H1 (cell line): Measurements from ENCODE around the gene CLCNKB. TPM values are rescaled to one million over a fixed set of nuclear protein-coding genes. Genes with fewer than 3 reads are reported as not detected.
A peak's percentile ranks its signal among the peaks of the same experiment; 100 is the strongest.

ENCODE experiments used
- CTCF ChIA-PET: fragments of 300-600 bp; sonication (Branson Sonifier 250); formaldehyde crosslinking; loops from one replicate; lab custom pipeline; 2021; ENCODE audit not compliant: partially characterized antibody; lab: Charles Lee
- POLR2A ChIA-PET: fragments of 300-600 bp; sonication (Branson Sonifier 250); formaldehyde crosslinking; loops from one replicate; lab custom pipeline; 2021; ENCODE audit warnings: inconsistent platforms; ENCODE audit not compliant: partially characterized antibody; lab: Charles Lee
- DNase-seq, 2 experiments: peaks; one replicate each; pipeline versions ENCODE4 v3.0.0 to v3.0.0-alpha.2; 2010 to 2022; ENCODE audit warnings: low spot score in 2 of 2, low read depth in 1 of 2, mixed read lengths in 1 of 2
- FAIRE-seq: peaks from 2 replicates; lab custom pipeline; 2011; peaks lifted over from hg19 to GRCh38; lab: Jason Lieb, UNC
- H2AFZ ChIP-seq: 2 replicates; pipeline ENCODE4 v1.8.1; 2012; ENCODE audit warnings: low read length, inconsistent platforms
- H2AK5ac ChIP-seq: 2 replicates; pipeline ENCODE4 v1.6.1; 2013; ENCODE audit warnings: low read depth, low read length
- H2BK120ac ChIP-seq: replicated peaks from 2 replicates; pipeline ENCODE3; 2013; ENCODE audit warnings: low read depth, low read length, inconsistent platforms
- H2BK12ac ChIP-seq: 2 replicates; pipeline ENCODE4 v1.6.1; 2013; ENCODE audit warnings: low read depth, low read length
- H2BK15ac ChIP-seq: 2 replicates; pipeline ENCODE4 v1.6.1; 2013; ENCODE audit warnings: low read length
- H2BK20ac ChIP-seq: 2 replicates; pipeline ENCODE4 v1.6.1; 2013; ENCODE audit warnings: low read length
- H2BK5ac ChIP-seq: 2 replicates; pipeline ENCODE4 v1.6.1; 2013; ENCODE audit warnings: low read depth, low read length
- H3K14ac ChIP-seq: 2 replicates; pipeline ENCODE4 v1.6.1; 2013; ENCODE audit warnings: inconsistent platforms; ENCODE audit not compliant: insufficient read length
- H3K18ac ChIP-seq: 2 replicates; pipeline ENCODE4 v1.6.1; 2013; ENCODE audit warnings: low read length; ENCODE audit errors: extremely low read depth
- H3K23ac ChIP-seq: 2 replicates; pipeline ENCODE4 v1.6.1; 2013; ENCODE audit warnings: inconsistent platforms; ENCODE audit not compliant: insufficient read length
- H3K23me2 ChIP-seq: 2 replicates; pipeline ENCODE4 v1.6.1; 2013; ENCODE audit warnings: low read depth, low read length
- H3K27ac ChIP-seq: 2 replicates; pipeline ENCODE4 v1.6.1; 2011; ENCODE audit warnings: low read depth, low read length, inconsistent platforms
- H3K27me3 ChIP-seq, 4 experiments: replicated peaks in 1 of 4; 1 replicate in 1 of 4; 2 replicates in 3 of 4; pipeline versions ENCODE4 v1.6.1 to v1.8.1; 2011 to 2013; ENCODE audit warnings: low read length in 3 of 4, mild to moderate bottlenecking in 3 of 4, inconsistent platforms in 2 of 4, mixed read lengths in 2 of 4, moderate library complexity in 1 of 4; ENCODE audit not compliant: control insufficient read depth in 3 of 4, insufficient read depth in 3 of 4; ENCODE audit errors: extremely low read depth in 1 of 4
- H3K36me3 ChIP-seq, 4 experiments: 2 replicates each; pipeline versions ENCODE4 v1.6.1 to v1.8.1; 2011 to 2013; ENCODE audit warnings: mild to moderate bottlenecking in 4 of 4, low read length in 3 of 4, moderate library complexity in 2 of 4, control low read depth in 1 of 4, inconsistent platforms in 1 of 4; ENCODE audit not compliant: insufficient read depth in 4 of 4, control insufficient read depth in 2 of 4
- H3K4ac ChIP-seq: replicated peaks from 2 replicates; pipeline ENCODE3; 2013; ENCODE audit warnings: low read length, low read depth, mixed read lengths, inconsistent platforms; ENCODE audit not compliant: insufficient read length
- H3K4me1 ChIP-seq, 4 experiments: replicated peaks in 1 of 4; 1 replicate in 1 of 4; 2 replicates in 3 of 4; pipeline versions ENCODE4 v1.6.1 to v1.8.1; 2011 to 2013; ENCODE audit warnings: low read length in 3 of 4, inconsistent platforms in 2 of 4, mixed read lengths in 1 of 4; ENCODE audit not compliant: insufficient read depth in 4 of 4, control insufficient read depth in 3 of 4
- H3K4me2 ChIP-seq, 2 experiments: 2 replicates each; pipeline versions ENCODE4 v1.6.1 to v1.8.1; 2011 to 2013; ENCODE audit warnings: low read depth in 2 of 2, low read length in 2 of 2, control low read depth in 1 of 2, inconsistent platforms in 1 of 2, mild to moderate bottlenecking in 1 of 2; ENCODE audit not compliant: insufficient read depth in 1 of 2
- H3K4me3 ChIP-seq, 4 experiments: fragments of 200-600, 300-600 bp in 1 of 4; sonication (generic), shearing (Covaris generic), sonication (Bioruptor Twin) in 1 of 4; 2 replicates each; pipeline versions ENCODE4 v1.5.1 to v1.8.1; 2011 to 2016; ENCODE audit warnings: low read length in 4 of 4, low read depth in 3 of 4, control low read depth in 2 of 4, inconsistent platforms in 2 of 4, mild to moderate bottlenecking in 2 of 4, mixed read lengths in 1 of 4, moderate library complexity in 1 of 4; ENCODE audit not compliant: insufficient read depth in 2 of 4; ENCODE audit errors: extremely low read depth in 1 of 4
- H3K56ac ChIP-seq: replicated peaks from 2 replicates; pipeline ENCODE3; 2013; ENCODE audit warnings: low read depth, mild to moderate bottlenecking, mixed read lengths, low read length, inconsistent platforms; ENCODE audit not compliant: insufficient read length
- H3K79me1 ChIP-seq: 2 replicates; pipeline ENCODE4 v1.6.1; 2013; ENCODE audit warnings: low read depth, low read length, control low read depth
- H3K79me2 ChIP-seq, 2 experiments: 2 replicates each; pipeline versions ENCODE4 v1.6.1 to v1.8.1; 2012 to 2013; ENCODE audit warnings: low read length in 2 of 2, mild to moderate bottlenecking in 2 of 2, inconsistent platforms in 1 of 2; ENCODE audit not compliant: insufficient read depth in 2 of 2, control insufficient read depth in 1 of 2
- H3K9ac ChIP-seq, 4 experiments: replicated peaks in 1 of 4; 1 replicate in 1 of 4; 2 replicates in 3 of 4; pipeline versions ENCODE4 v1.6.1 to v1.8.1; 2011 to 2013; ENCODE audit warnings: low read depth in 3 of 4, low read length in 3 of 4, control low read depth in 2 of 4, mild to moderate bottlenecking in 2 of 4, moderate library complexity in 2 of 4, inconsistent platforms in 1 of 4; ENCODE audit errors: extremely low read depth in 1 of 4
- H3K9me3 ChIP-seq, 2 experiments: 2 replicates each; pipeline versions ENCODE4 v1.6.1 to v1.8.1; 2012 to 2013; ENCODE audit warnings: mild to moderate bottlenecking in 2 of 2, moderate library complexity in 2 of 2, control low read depth in 1 of 2, inconsistent platforms in 1 of 2, low read depth in 1 of 2, low read length in 1 of 2, mixed read lengths in 1 of 2; ENCODE audit not compliant: insufficient read depth in 2 of 2
- H4K20me1 ChIP-seq, 2 experiments: replicated peaks in 1 of 2; 2 replicates each; pipeline versions ENCODE3 to v1.8.1; 2011 to 2013; ENCODE audit warnings: inconsistent platforms in 2 of 2, low read length in 2 of 2, mild to moderate bottlenecking in 1 of 2; ENCODE audit not compliant: insufficient read depth in 2 of 2, control insufficient read depth in 1 of 2
- H4K5ac ChIP-seq: 2 replicates; pipeline ENCODE4 v1.6.1; 2013; ENCODE audit warnings: low read length, low read depth, mixed read lengths, inconsistent platforms; ENCODE audit not compliant: insufficient read length
- H4K8ac ChIP-seq: 2 replicates; pipeline ENCODE4 v1.8.0; 2013; ENCODE audit warnings: mild to moderate bottlenecking, moderate library complexity, low read length, inconsistent platforms; ENCODE audit not compliant: insufficient read depth; ENCODE audit errors: extremely low read depth
- H4K91ac ChIP-seq: replicated peaks from 2 replicates; pipeline ENCODE3; 2013; ENCODE audit warnings: low read length, mixed read lengths, inconsistent platforms; ENCODE audit not compliant: insufficient read length
- ATF3 ChIP-seq: IDR thresholded peaks from 2 replicates; pipeline ENCODE4 v1.6.1; 2011; ENCODE audit warnings: low read depth, mild to moderate bottlenecking, low read length; ENCODE audit not compliant: insufficient read depth
- BRCA1 ChIP-seq: IDR thresholded peaks from 2 replicates; pipeline ENCODE4 v1.6.1; 2012; ENCODE audit warnings: low read depth, low read length, improper control_type of control experiment
- CHD2 ChIP-seq: IDR thresholded peaks from 2 replicates; pipeline ENCODE4 v1.6.1; 2012; ENCODE audit warnings: low read length, improper control_type of control experiment
- E2F6 ChIP-seq: IDR thresholded peaks from 2 replicates; pipeline ENCODE4 v1.6.1; 2012; ENCODE audit warnings: inconsistent platforms
- FOSL1 ChIP-seq: IDR thresholded peaks from 2 replicates; pipeline ENCODE4 v1.6.1; 2011; ENCODE audit warnings: mild to moderate bottlenecking, low read depth, low read length, moderate library complexity; ENCODE audit not compliant: insufficient read depth
- HDAC6 ChIP-seq: IDR thresholded peaks from one replicate; pipeline ENCODE4 v1.7.1; 2012; ENCODE audit warnings: low read depth, mild to moderate bottlenecking, inconsistent platforms, low read length, moderate library complexity
- POU5F1 ChIP-seq: IDR thresholded peaks from 2 replicates; pipeline ENCODE4 v1.6.1; 2011; ENCODE audit warnings: low read depth, mild to moderate bottlenecking, low read length, moderate library complexity
- RAD21 ChIP-seq, 2 experiments: IDR thresholded peaks in 1 of 2; conservative IDR thresholded peaks in 1 of 2; 2 replicates each; pipeline ENCODE4 v1.6.1; 2011; ENCODE audit warnings: low read depth in 2 of 2, low read length in 2 of 2, improper control_type of control experiment in 1 of 2, inconsistent platforms in 1 of 2, mild to moderate bottlenecking in 1 of 2, moderate library complexity in 1 of 2
- SP4 ChIP-seq: IDR thresholded peaks from 2 replicates; pipeline ENCODE4 v1.6.1; 2012; ENCODE audit warnings: low read length, inconsistent platforms
- USF2 ChIP-seq: IDR thresholded peaks from 2 replicates; pipeline ENCODE4 v1.6.1; 2011; ENCODE audit warnings: low read length, improper control_type of control experiment
- WGBS, 2 experiments: shearing (Covaris generic) in 1 of 2; methylation state at CpG; one replicate each; pipeline versions ENCODE4 v1.1.6 to v1.1.7; 2013 to 2015; ENCODE audit warnings: low lambda C conversion rate in 2 of 2, mixed read lengths in 2 of 2, inconsistent platforms in 1 of 2, low coverage in 1 of 2, missing lambda C conversion rate in 1 of 2; ENCODE audit not compliant: insufficient replicate concordance in 2 of 2, insufficient coverage in 1 of 2, insufficient read length in 1 of 2; ENCODE audit errors: extremely low coverage in 1 of 2, missing lambda C conversion rate in 1 of 2; 5-methylcytosine and 5-hydroxymethylcytosine counted together
- polyA plus RNA-seq, 7 experiments: library from polyadenylated mRNA; depleted of rRNA in 3 of 7; stranded (reverse) in 5 of 7; unstranded in 2 of 7; fragments of >200 nt in 5 of 7; fragments of 200-250 nt in 2 of 7; gene quantifications; 1 replicate in 5 of 7; 2 replicates in 1 of 7; 4 replicates in 1 of 7; pipeline versions ENCODE4 v1.2.1 to v1.2.3, GENCODE V29; 2011 to 2013; ENCODE audit warnings: missing spikeins in 2 of 7, mixed read lengths in 2 of 7
- total RNA-seq: library from RNA; stranded (reverse); fragmentation: NEBNext Ultra II Directional; extraction: Animal tissue kit (Norgen Biotek cat#: 25700); gene quantifications from 2 replicates; pipeline ENCODE4 v1.2.1, GENCODE V29; 2021

Gene CLCNKB
- total and polyA plus RNA-seq, 2 of the 8 experiments (the other 6 are each of a cell fraction or from before 2014, with no cell fraction given): 1.2 to 3.5 TPM

GRCh38 chr1:16063226-16063829, 19.7 kb downstream of the CLCNKB start:
- peaks cover 0 to 4% (median 2%) of the 10 kb centered on the region in 4 experiments; a peak in 2 of 7 replicates for H3K27me3 ChIP-seq
- WGBS, 2 experiments: 90% methylated on average over 11 of the region's 15 CpGs; no CpG with 5 or more reads in 1 of the 2 experiments
- H2BK12ac ChIP-seq: peak overlapping the region; percentile 14; the same call in 1 of the 2 replicates
- H3K9me3 ChIP-seq: no peaks in the 10 kb centered on the region
- H3K4ac ChIP-seq: no peak overlapping the region
- H3K27ac ChIP-seq: no peak overlapping the region
- no peak overlapping the region for H3K23ac ChIP-seq
- H4K20me1 ChIP-seq: no peaks in the 10 kb centered on the region
- peaks cover 0 to 18% (median 13%) of the 10 kb centered on the region in 4 experiments; a peak in 6 of 7 replicates for H3K4me1 ChIP-seq
- no peak overlapping the region for H4K8ac ChIP-seq
- no peaks in the 10 kb centered on the region for H3K23me2 ChIP-seq
- no peaks in the 10 kb centered on the region for H3K79me2 ChIP-seq
- CTCF ChIA-PET: interaction anchor here (0.7 to 7.8 kb wide), 6 partner anchors 9 to 106 kb away, joined by 3 to 91 read pairs (median 4); no protein-coding TSS in a partner anchor
- no peak overlapping the region for H3K14ac ChIP-seq
- no peak overlapping the region for H2BK5ac ChIP-seq
- no peaks in the 10 kb centered on the region for H3K79me1 ChIP-seq
- H3K9ac ChIP-seq: no peak overlapping the region
- DNase-seq (no peak), FAIRE-seq (no peak)
- H4K91ac ChIP-seq: no peak overlapping the region
- no peak overlapping the region for H3K4me3 ChIP-seq
- POLR2A ChIA-PET: interaction anchor here (1.0 to 1.5 kb wide), 3 partner anchors 10 to 50 kb away, joined by 3 to 4 read pairs (median 4); partner anchors contain the start of gene FAM131C
- no peak overlapping the region for H4K5ac ChIP-seq
- no peak overlapping the region for H3K18ac ChIP-seq
- H3K36me3 ChIP-seq: no peaks in the 10 kb centered on the region
- no peak overlapping the region; the same call in 1 of the 2 replicates for H2BK15ac ChIP-seq
- H2BK20ac ChIP-seq: 0 out of 2 replicates have a peak overlapping the region, but pooled peaks have one; percentile 61
- no peak overlapping the region for H3K56ac ChIP-seq
- no peak overlapping the region for H2AK5ac ChIP-seq
- H2AFZ ChIP-seq: no peak overlapping the region
- no peak overlapping the region for H3K4me2 ChIP-seq
- H2BK120ac ChIP-seq: no peak overlapping the region
- TF ChIP-seq BRCA1: no peak
- TF ChIP-seq ATF3: no peak
- TF ChIP-seq SP4: no peak
- no peak for TF ChIP-seq POU5F1
- no peak for TF ChIP-seq HDAC6
- no peak for TF ChIP-seq FOSL1
- no peak for TF ChIP-seq E2F6
- TF ChIP-seq CHD2: no peak
- TF ChIP-seq USF2: no peak
- TF ChIP-seq RAD21 (IDR thresholded peaks at IDR 0.05 in 1 of 2, conservative IDR thresholded peaks at IDR 0.05 in 1 of 2; ENCODE audit: low read depth in 2 of 2, low read length in 2 of 2): no peak
